Cardiac muscle cell (in vitro differentiated cells and primary cell): ENCODE results near the gene GAST. TPM values are rescaled to one million over a fixed set of nuclear protein-coding genes. Genes with fewer than 3 reads are reported as not detected.

ENCODE experiments used
- DNase-seq, 2 donors: peaks; one replicate each; pipeline versions ENCODE4 v3.0.0 to v3.0.0-alpha.2; 2010 to 2017; ENCODE audit warnings: low read depth in 1 of 2, low spot score in 1 of 2
- H3K27ac ChIP-seq: fragments of 200-600 bp; sonication (generic); 2 replicates; pipeline ENCODE4 v1.5.1; 2016
- H3K27me3 ChIP-seq: fragments of 200-600 bp; sonication (generic); 2 replicates; pipeline ENCODE4 v1.6.0; 2016; ENCODE audit warnings: control low read depth
- H3K36me3 ChIP-seq: fragments of 200-600 bp; sonication (generic); 2 replicates; pipeline ENCODE4 v1.5.1; 2016; ENCODE audit warnings: control low read depth
- H3K4me1 ChIP-seq: fragments of 200-600 bp; sonication (generic); 2 replicates; pipeline ENCODE4 v1.8.1; 2017; ENCODE audit warnings: low read depth, mild to moderate bottlenecking, mixed run types
- H3K4me3 ChIP-seq: fragments of 200-600 bp; sonication (generic); 2 replicates; pipeline ENCODE4 v1.5.1; 2016; ENCODE audit warnings: mild to moderate bottlenecking
- H3K9me3 ChIP-seq: fragments of 200-600 bp; sonication (generic); 2 replicates; pipeline ENCODE4 v1.5.1; 2017; ENCODE audit warnings: low read depth, mild to moderate bottlenecking, control low read depth
- CTCF ChIP-seq: IDR thresholded peaks from 2 replicates; pipeline ENCODE4 v1.5.1; 2012; ENCODE audit warnings: low read depth, mild to moderate bottlenecking, low read length
- polyA plus RNA-seq: library from polyadenylated mRNA; unstranded; fragments of >200 nt; fragmentation: Nextera tagmentation; extraction: Ambion mirVana; gene quantifications from 2 replicates; pipeline ENCODE4 v1.2.1, GENCODE V29; 2016
- total RNA-seq: library from RNA; depleted of rRNA; stranded (reverse); fragments of >200 nt; gene quantifications from 2 replicates; pipeline ENCODE4 v1.2.3, GENCODE V29; 2016

The GAST gene
- total and polyA plus RNA-seq, 2 experiments from 2014 or later = not detected

- Histone ChIP-seq H3K4me3 (peak within 1 kb of the TSS; percentile 88), H3K36me3 (peaks cover 35% of the 10 kb centered on the region), H3K27me3 (no peaks in the 10 kb centered on the region), H3K4me1 (peaks cover 7% of the 10 kb centered on the region), H3K9me3 (no peaks in the 10 kb centered on the region), H3K27ac (peak within 1 kb of the TSS; percentile 99)
- DNase-seq = peak; percentile 100
- no peak for TF ChIP-seq CTCF
Observed at GRCh38 chr17:41688641-41689496, 23.3 kb upstream of the GAST start, which contains the start of gene EIF1. Gene EIF1, plus strand, starts transcription at chr17:41688885. Its CDS starts 154 bp downstream, at chr17:41689039.

- H3K4me1 ChIP-seq = peaks cover 7% of the 10 kb centered on the region
- peak overlapping the region; percentile 99 for H3K27ac ChIP-seq
- peak overlapping the region; percentile 88 for H3K4me3 ChIP-seq
- no peaks in the 10 kb centered on the region for H3K9me3 ChIP-seq
- H3K36me3 ChIP-seq = peaks cover 35% of the 10 kb centered on the region
- peak; percentile 58 for TF ChIP-seq CTCF
- no peaks in the 10 kb centered on the region for H3K27me3 ChIP-seq
- DNase-seq = peak; percentile 52 to 79
Observed at GRCh38 chr17:41689497-41690299, 22.4 kb upstream of the GAST start.

- H3K9me3 ChIP-seq = no peaks in the 10 kb centered on the region
- no peak for DNase-seq
- peak overlapping the region; percentile 99 for H3K27ac ChIP-seq
- peak overlapping the region; percentile 88 for H3K4me3 ChIP-seq
- TF ChIP-seq CTCF = no peak
- H3K27me3 ChIP-seq = no peaks in the 10 kb centered on the region
- H3K4me1 ChIP-seq = peaks cover 7% of the 10 kb centered on the region
- H3K36me3 ChIP-seq = peaks cover 35% of the 10 kb centered on the region
Observed at GRCh38 chr17:41690497-41690896, 21.6 kb upstream of the GAST start.

GRCh38 chr17:41691031-41691777 is 20.9 kb upstream of the GAST start:
- peaks cover 7% of the 10 kb centered on the region for H3K4me1 ChIP-seq
- no peaks in the 10 kb centered on the region for H3K27me3 ChIP-seq
- no peaks in the 10 kb centered on the region for H3K9me3 ChIP-seq
- H3K4me3 ChIP-seq = no peak overlapping the region
- peak overlapping the region; percentile 29 for H3K27ac ChIP-seq
- TF ChIP-seq CTCF = no peak
- H3K36me3 ChIP-seq = peaks cover 35% of the 10 kb centered on the region
- DNase-seq = no peak
